ENCODE data around the gene RAB1B.
A peak's percentile ranks its signal among the peaks of the same experiment; 100 is the strongest.
"Not testable (repeated sequence)": the region's sequence is repeated elsewhere in the genome, so short reads cannot be mapped to it uniquely, and the experiment has no call there.

RAB1B gene

GRCh38 chr11:66310803-66311440 is 42.5 kb downstream of the RAB1B start:
- DNase-seq = not testable (repeated sequence)

- no peak for DNase-seq
These were observed 43.1 kb downstream of the RAB1B start for GRCh38 chr11:66311470-66311964.

- DNase-seq = peak; percentile 90
These were observed 43.6 kb downstream of the RAB1B start for GRCh38 chr11:66311965-66312548.

DNA sequence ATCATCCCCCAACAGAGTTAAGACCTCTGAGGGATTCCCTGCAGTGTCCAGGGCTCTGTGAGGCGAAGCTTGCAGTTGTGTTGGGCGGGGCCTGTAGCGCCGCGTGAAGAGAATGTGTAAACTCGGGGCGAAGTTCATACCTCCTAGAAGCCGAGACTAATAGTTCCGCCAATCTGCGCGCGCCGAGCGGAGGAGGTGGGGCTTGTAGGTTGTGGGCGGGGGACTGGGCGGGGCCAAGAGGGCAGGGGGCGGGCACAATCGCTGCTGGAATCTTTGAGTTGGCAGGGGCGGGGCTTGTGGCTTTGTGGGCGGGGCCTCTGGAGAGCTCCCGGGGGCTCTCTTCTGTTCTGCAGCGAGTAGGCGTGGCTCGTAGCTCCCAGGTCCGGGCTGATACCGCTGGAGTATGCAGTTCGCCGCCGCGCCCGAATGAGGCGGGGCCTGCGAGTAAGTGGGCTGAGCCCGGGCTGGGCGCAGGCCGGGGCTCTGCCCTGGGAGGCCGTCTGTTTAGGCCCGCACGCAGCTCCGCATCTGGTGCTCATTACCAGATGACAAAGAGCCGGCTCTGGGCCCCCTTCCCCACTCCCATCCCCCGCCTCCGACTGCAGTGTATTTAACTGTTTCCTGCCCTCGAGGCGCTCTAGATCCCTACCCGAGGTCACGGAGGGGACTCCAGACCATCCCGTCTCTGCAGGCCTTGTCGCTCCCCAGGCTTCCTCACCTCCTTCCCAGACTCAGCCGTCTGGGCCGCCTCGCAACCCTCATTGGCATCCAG is 44.3 kb downstream of the RAB1B start:
- peak; percentile 90 for DNase-seq

- DNase-seq = no peak
These were observed 45.1 kb downstream of the RAB1B start for GRCh38 chr11:66313321-66314185.

- DNase-seq = no peak
These were observed 45.7 kb downstream of the RAB1B start for GRCh38 chr11:66314186-66314501.

DNA sequence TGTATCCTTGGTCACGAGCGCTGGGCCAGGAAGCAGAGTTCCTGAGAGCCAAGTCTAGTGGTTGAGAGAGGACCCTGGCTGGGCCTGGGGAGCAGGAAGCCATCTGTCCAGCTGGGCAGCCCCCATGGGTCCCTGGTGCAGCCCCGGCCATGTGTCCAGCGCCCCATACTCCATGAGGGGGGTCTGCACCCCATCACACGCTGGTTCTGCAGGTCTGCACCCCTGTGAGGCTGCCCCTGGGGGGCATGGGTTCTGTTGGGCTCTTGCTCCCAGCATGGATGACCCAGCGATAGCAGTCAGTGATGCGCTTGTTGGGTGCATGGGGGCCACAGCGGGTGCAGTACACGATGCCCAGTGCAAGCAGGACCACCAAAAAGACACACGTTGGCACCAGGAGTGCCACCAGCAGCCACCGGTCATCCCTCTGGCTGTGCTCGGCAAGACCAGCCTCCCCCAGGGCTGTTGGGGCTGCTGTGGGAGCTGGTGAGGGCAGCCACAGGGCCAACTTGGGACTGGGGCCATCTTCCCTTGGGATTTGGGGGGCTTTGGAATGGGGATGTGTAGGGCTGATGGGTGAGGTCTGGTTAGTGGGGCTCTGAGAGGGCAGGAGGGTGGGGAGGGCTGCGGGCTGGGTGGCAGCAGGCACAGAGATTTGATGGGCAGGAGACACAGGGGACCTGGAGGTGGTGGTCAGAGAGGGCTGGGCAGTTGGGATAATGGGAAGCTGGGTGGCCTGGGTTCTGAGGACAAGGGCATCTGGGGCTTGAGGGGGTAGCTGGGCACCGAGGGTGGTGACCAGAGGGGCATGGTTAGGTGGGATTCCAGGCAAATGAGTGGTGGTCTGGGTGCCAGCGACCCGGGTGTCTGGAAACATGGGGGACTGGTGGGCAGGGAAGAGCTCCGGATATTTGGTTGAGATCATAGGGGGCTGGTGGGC is 46.4 kb downstream of the RAB1B start:
- DNase-seq = no peak

GRCh38 chr11:66315498-66315885 is 47.1 kb downstream of the RAB1B start:
- DNase-seq = no peak

GRCh38 chr11:66315921-66316811 is 47.7 kb downstream of the RAB1B start:
- DNase-seq = no peak

- DNase-seq = no peak
These were observed 48.4 kb downstream of the RAB1B start, which contains the start of gene CD248 for GRCh38 chr11:66316849-66317251. CD248 (minus strand) TSS chr11:66317044; CDS start chr11:66317027, 17 bp downstream.

DNA sequence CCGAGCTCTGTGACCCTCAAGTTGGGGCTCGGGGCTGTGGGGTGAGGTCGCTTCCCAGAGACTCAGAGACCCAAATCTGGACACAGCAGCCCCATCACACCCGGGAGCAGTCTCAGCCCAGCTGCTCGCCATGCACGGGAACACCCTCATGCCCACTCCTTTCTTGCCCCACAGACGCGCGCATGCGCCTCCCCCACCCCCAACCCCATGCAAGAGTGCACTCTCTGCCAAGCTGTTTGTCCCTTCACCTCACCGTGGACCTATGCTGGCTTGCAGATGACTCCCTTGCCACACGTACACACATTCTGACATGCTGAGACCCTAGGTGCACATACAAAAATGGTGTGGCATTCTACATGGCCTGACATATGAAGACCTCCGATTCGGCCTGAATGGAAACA is 48.9 kb downstream of the RAB1B start:
- DNase-seq = no peak

- no peak for DNase-seq
These were observed 49.5 kb downstream of the RAB1B start for GRCh38 chr11:66317723-66318599.

- DNase-seq = no peak
These were observed 50.1 kb downstream of the RAB1B start for GRCh38 chr11:66318600-66318970.

- not testable (repeated sequence) for DNase-seq
These were observed 51.9 kb downstream of the RAB1B start for GRCh38 chr11:66320289-66320688.

GRCh38 chr11:66320748-66321147 is 52.3 kb downstream of the RAB1B start:
- DNase-seq = not testable (repeated sequence)

GRCh38 chr11:66321606-66322005 is 53.2 kb downstream of the RAB1B start:
- DNase-seq = no peak

GRCh38 chr11:66322732-66323427 is 54.4 kb downstream of the RAB1B start:
- no peak for DNase-seq

- no peak for DNase-seq
These were observed 55.2 kb downstream of the RAB1B start for GRCh38 chr11:66323684-66324083.

DNA sequence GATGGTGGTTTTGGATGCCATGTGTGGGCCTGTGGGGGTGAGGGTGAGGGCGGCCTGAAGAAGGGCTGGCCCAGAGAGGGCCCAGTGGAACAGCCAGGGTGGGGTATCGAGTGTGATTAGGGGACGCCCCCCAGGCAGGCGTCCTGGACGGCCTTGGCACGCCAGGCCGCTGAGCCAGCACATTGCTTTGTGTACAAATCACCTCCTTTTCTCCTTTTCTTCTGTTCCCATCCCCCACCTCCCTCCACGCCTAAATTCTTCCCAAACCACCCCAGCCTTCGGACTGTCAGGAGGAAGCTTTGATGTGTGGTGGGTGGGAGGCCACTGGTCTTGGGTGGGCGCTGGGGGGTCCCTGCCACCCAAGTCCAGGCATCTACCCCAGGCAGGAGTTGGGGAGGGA is 56.2 kb downstream of the RAB1B start:
- DNase-seq = no peak
